22Rv1 (cell line): ENCODE results near the gene SRCAP.

ENCODE experiments used
- ZFX ChIP-seq: fragments of 450-650 bp; IDR thresholded peaks from 2 replicates; pipeline ENCODE4 v1.6.1; 2017; ENCODE audit warnings: antibody characterized with exemption, borderline replicate concordance
- TF ChIP-seq, protein P1 (sequence below): fragments of 450-650 bp; IDR thresholded peaks from 2 replicates; pipeline ENCODE4 v1.5.1; 2017; ENCODE audit warnings: mild to moderate bottlenecking

DNA sequence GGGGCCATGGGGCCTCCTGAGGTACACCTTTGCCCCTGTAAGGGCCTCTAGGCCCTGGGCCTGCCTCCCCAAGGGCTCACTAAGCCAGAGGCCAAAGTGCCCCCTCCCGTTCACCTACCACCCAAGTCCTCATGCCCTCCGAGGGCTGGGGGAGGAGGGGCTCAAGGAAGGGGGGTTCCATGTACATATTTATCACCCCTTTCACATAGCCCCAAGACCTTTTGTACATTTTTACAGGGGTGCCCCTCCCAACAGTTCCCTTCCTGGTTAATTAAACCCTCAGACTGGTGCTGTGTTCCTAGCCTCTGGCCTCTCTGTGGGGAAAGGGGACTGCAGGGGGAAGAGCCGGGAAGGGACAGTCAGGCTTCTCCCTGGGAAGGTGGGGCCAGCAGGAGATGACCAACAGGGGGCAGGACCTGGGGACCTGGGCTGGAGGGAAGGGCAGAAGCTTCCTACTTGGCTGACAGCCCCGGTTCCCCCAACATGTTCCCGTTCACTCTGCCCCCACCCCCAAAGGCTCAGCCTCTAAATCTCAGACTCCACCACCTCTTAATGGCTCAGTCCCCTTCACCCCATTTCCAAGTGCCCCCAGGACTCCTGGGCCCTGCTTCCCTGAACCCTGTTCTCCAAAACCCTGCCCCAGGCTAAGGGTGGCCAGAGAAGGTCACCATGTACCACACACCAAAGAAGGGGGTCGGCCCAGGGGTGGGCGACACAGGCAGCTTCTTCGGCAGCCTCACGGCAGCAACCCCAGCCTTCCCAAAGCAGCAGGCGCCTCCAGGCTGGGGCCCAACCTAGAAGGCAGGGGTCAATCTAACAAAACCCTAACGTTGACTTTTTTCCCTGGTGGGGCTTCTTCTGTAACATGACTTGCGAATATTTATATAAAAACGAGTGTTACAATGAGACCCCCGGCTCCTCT is 28.8 kb upstream of the SRCAP start:
- TF ChIP-seq, protein P1, sequence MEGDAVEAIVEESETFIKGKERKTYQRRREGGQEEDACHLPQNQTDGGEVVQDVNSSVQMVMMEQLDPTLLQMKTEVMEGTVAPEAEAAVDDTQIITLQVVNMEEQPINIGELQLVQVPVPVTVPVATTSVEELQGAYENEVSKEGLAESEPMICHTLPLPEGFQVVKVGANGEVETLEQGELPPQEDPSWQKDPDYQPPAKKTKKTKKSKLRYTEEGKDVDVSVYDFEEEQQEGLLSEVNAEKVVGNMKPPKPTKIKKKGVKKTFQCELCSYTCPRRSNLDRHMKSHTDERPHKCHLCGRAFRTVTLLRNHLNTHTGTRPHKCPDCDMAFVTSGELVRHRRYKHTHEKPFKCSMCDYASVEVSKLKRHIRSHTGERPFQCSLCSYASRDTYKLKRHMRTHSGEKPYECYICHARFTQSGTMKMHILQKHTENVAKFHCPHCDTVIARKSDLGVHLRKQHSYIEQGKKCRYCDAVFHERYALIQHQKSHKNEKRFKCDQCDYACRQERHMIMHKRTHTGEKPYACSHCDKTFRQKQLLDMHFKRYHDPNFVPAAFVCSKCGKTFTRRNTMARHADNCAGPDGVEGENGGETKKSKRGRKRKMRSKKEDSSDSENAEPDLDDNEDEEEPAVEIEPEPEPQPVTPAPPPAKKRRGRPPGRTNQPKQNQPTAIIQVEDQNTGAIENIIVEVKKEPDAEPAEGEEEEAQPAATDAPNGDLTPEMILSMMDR: no peak
- no peak for TF ChIP-seq ZFX
